SJSA1 (cell line): ENCODE measurements around the gene MYOF. TPM values are rescaled to one million over a fixed set of nuclear protein-coding genes. Genes with fewer than 3 reads are reported as not detected.
"Not testable (repeated sequence)": the region's sequence is repeated elsewhere in the genome, so short reads cannot be mapped to it uniquely, and the experiment has no call there.

Source experiments
- DNase-seq, 2 experiments: peaks; one replicate each; pipeline ENCODE4 v3.0.0-alpha.2; 2015 to 2020; ENCODE audit warnings: low spot score in 2 of 2, low read depth in 1 of 2
- H3K27ac ChIP-seq: fragments of 250-450 bp; sonication (Bioruptor Pico); 2 replicates; pipeline ENCODE4 v1.5.1; 2020; ENCODE audit warnings: mild to moderate bottlenecking, moderate library complexity
- H3K27me3 ChIP-seq: fragments of 250-450 bp; sonication (Bioruptor Pico); replicated peaks from 2 replicates; pipeline ENCODE4 v1.5.1; 2020; ENCODE audit warnings: mild to moderate bottlenecking, moderate library complexity
- H3K36me3 ChIP-seq: fragments of 250-450 bp; sonication (Bioruptor Pico); 2 replicates; pipeline ENCODE4 v1.5.1; 2020; ENCODE audit warnings: mild to moderate bottlenecking
- H3K4me1 ChIP-seq: fragments of 250-450 bp; sonication (Bioruptor Pico); replicated peaks from 2 replicates; pipeline ENCODE4 v1.6.1; 2021; ENCODE audit warnings: mild to moderate bottlenecking
- H3K4me3 ChIP-seq: fragments of 250-450 bp; sonication (Bioruptor Pico); 2 replicates; pipeline ENCODE4 v1.5.1; 2020; ENCODE audit warnings: mild to moderate bottlenecking
- H3K9me3 ChIP-seq: fragments of 250-450 bp; sonication (Bioruptor Pico); replicated peaks from 2 replicates; pipeline ENCODE4 v1.5.1; 2020; ENCODE audit warnings: mild to moderate bottlenecking
- total RNA-seq: library from RNA; depleted of rRNA; stranded (reverse); fragments of >200 nt; shearing (Covaris generic); gene quantifications from 2 replicates; pipeline ENCODE4 v1.2.3, GENCODE V29; 2014

Gene MYOF
- total RNA-seq, 1 experiment from 2014 or later = 300 TPM

- no peaks in the 10 kb centered on the region for H3K9me3 ChIP-seq
- H3K4me3 ChIP-seq = no peak overlapping the region
- peaks cover 90% of the 10 kb centered on the region for H3K36me3 ChIP-seq
- DNase-seq = peak; percentile 79 to 85
- no peaks in the 10 kb centered on the region for H3K27me3 ChIP-seq
- H3K27ac ChIP-seq = peak overlapping the region; percentile 70
- peaks cover 51% of the 10 kb centered on the region for H3K4me1 ChIP-seq
Measured at GRCh38 chr10:93376372-93377293, 105.5 kb downstream of the MYOF start.

GRCh38 chr10:93370961-93371360 lies 111.2 kb downstream of the MYOF start:
- Histone ChIP-seq H3K9me3 (no peaks in the 10 kb centered on the region), H3K27ac (no peak overlapping the region), H3K27me3 (no peaks in the 10 kb centered on the region), H3K36me3 (peaks cover 96% of the 10 kb centered on the region), H3K4me3 (no peak overlapping the region), H3K4me1 (peaks cover under 1% of the 10 kb centered on the region; the same call in 1 of the 2 replicates)
- DNase-seq = no peak

- Histone ChIP-seq H3K27ac (no peak overlapping the region), H3K4me1 (no peaks in the 10 kb centered on the region), H3K4me3 (no peak overlapping the region), H3K27me3 (no peaks in the 10 kb centered on the region), H3K9me3 (no peaks in the 10 kb centered on the region), H3K36me3 (peaks cover 96% of the 10 kb centered on the region)
- no peak for DNase-seq
Measured at GRCh38 chr10:93369588-93370164, 112.5 kb downstream of the MYOF start.

GRCh38 chr10:93368210-93368609 lies 113.9 kb downstream of the MYOF start:
- H3K4me1 ChIP-seq = no peaks in the 10 kb centered on the region
- H3K4me3 ChIP-seq = no peak overlapping the region
- H3K27me3 ChIP-seq = no peaks in the 10 kb centered on the region
- no peak overlapping the region for H3K27ac ChIP-seq
- DNase-seq = no peak
- peaks cover 96% of the 10 kb centered on the region for H3K36me3 ChIP-seq
- H3K9me3 ChIP-seq = no peaks in the 10 kb centered on the region

- Histone ChIP-seq H3K27me3 (no peaks in the 10 kb centered on the region), H3K4me1 (no peaks in the 10 kb centered on the region), H3K9me3 (no peaks in the 10 kb centered on the region), H3K36me3 (peaks cover 96% of the 10 kb centered on the region), H3K4me3 (no peak overlapping the region), H3K27ac (no peak overlapping the region)
- DNase-seq = no peak
Measured at GRCh38 chr10:93367664-93368063, 114.5 kb downstream of the MYOF start.

- Histone ChIP-seq H3K36me3 (peaks cover 98% of the 10 kb centered on the region), H3K4me3 (no peak overlapping the region), H3K27me3 (no peaks in the 10 kb centered on the region), H3K4me1 (no peaks in the 10 kb centered on the region), H3K9me3 (no peaks in the 10 kb centered on the region), H3K27ac (no peak overlapping the region)
- DNase-seq = no peak
Measured at GRCh38 chr10:93364966-93365365, 117.2 kb downstream of the MYOF start.

- no peak for DNase-seq
- no peak overlapping the region for H3K27ac ChIP-seq
- H3K4me3 ChIP-seq = no peak overlapping the region
- no peaks in the 10 kb centered on the region for H3K9me3 ChIP-seq
- no peaks in the 10 kb centered on the region for H3K4me1 ChIP-seq
- no peaks in the 10 kb centered on the region for H3K27me3 ChIP-seq
- peaks cover 98% of the 10 kb centered on the region for H3K36me3 ChIP-seq
Measured at GRCh38 chr10:93363891-93364648, 118.1 kb downstream of the MYOF start.

- not testable (repeated sequence) for H3K27me3 ChIP-seq, H3K9me3 ChIP-seq, H3K27ac ChIP-seq, H3K4me3 ChIP-seq, DNase-seq, H3K4me1 ChIP-seq
- peaks cover 100% of the 10 kb centered on the region for H3K36me3 ChIP-seq
Measured at GRCh38 chr10:93358398-93358797, 123.7 kb downstream of the MYOF start.

- no peaks in the 10 kb centered on the region; the same call in 1 of the 2 replicates for H3K4me1 ChIP-seq
- no peak for DNase-seq
- no peaks in the 10 kb centered on the region for H3K27me3 ChIP-seq
- no peak overlapping the region for H3K27ac ChIP-seq
- no peaks in the 10 kb centered on the region for H3K9me3 ChIP-seq
- no peak overlapping the region for H3K4me3 ChIP-seq
- H3K36me3 ChIP-seq = peaks cover 100% of the 10 kb centered on the region
Measured at GRCh38 chr10:93357680-93358079, 124.5 kb downstream of the MYOF start.

- H3K9me3 ChIP-seq = no peaks in the 10 kb centered on the region
- H3K27ac ChIP-seq = no peak overlapping the region
- no peak overlapping the region for H3K4me3 ChIP-seq
- DNase-seq = no peak
- H3K36me3 ChIP-seq = peaks cover 100% of the 10 kb centered on the region
- H3K27me3 ChIP-seq = no peaks in the 10 kb centered on the region
- peaks cover 4% of the 10 kb centered on the region for H3K4me1 ChIP-seq
Measured at GRCh38 chr10:93356516-93356915, 125.6 kb downstream of the MYOF start.

GRCh38 chr10:93352638-93353383 lies 129.3 kb downstream of the MYOF start:
- peak in 1 of 2 experiments; percentile 61 for DNase-seq
- Histone ChIP-seq H3K36me3 (peaks cover 100% of the 10 kb centered on the region), H3K27me3 (no peaks in the 10 kb centered on the region), H3K4me3 (no peak overlapping the region), H3K4me1 (peaks cover 4% of the 10 kb centered on the region), H3K9me3 (no peaks in the 10 kb centered on the region), H3K27ac (peak overlapping the region; percentile 10; the same call in 1 of the 2 replicates)

GRCh38 chr10:93346694-93347093 lies 135.4 kb downstream of the MYOF start:
- no peak for DNase-seq
- H3K4me3 ChIP-seq = no peak overlapping the region
- H3K9me3 ChIP-seq = no peaks in the 10 kb centered on the region
- H3K36me3 ChIP-seq = peaks cover 96% of the 10 kb centered on the region
- no peak overlapping the region for H3K27ac ChIP-seq
- H3K27me3 ChIP-seq = no peaks in the 10 kb centered on the region
- no peaks in the 10 kb centered on the region for H3K4me1 ChIP-seq

- DNase-seq = no peak
- Histone ChIP-seq H3K4me1 (no peaks in the 10 kb centered on the region), H3K27me3 (no peaks in the 10 kb centered on the region), H3K27ac (no peak overlapping the region), H3K9me3 (no peaks in the 10 kb centered on the region), H3K4me3 (no peak overlapping the region), H3K36me3 (peaks cover 96% of the 10 kb centered on the region)
Measured at GRCh38 chr10:93346108-93346507, 136.0 kb downstream of the MYOF start.
